Head of caudate nucleus (tissue), 42 donors: ENCODE data around the gene ZBTB34.
"Not testable (repeated sequence)": the region's sequence is repeated elsewhere in the genome, so short reads cannot be mapped to it uniquely, and the experiment has no call there.

Experiments
- DNase-seq, 42 donors: peaks; one replicate each; pipeline versions ENCODE4 v3.0.0 to v3.0.0-alpha.2; 2020 to 2021; ENCODE audit warnings: mixed read lengths in 7 of 42
- intact Hi-C: fragments of 100-400 bp; cut with DNase I; formaldehyde crosslinking; loops from one replicate; pipeline ENCODE4 v1.15.0; 2022

The ZBTB34 gene

DNA sequence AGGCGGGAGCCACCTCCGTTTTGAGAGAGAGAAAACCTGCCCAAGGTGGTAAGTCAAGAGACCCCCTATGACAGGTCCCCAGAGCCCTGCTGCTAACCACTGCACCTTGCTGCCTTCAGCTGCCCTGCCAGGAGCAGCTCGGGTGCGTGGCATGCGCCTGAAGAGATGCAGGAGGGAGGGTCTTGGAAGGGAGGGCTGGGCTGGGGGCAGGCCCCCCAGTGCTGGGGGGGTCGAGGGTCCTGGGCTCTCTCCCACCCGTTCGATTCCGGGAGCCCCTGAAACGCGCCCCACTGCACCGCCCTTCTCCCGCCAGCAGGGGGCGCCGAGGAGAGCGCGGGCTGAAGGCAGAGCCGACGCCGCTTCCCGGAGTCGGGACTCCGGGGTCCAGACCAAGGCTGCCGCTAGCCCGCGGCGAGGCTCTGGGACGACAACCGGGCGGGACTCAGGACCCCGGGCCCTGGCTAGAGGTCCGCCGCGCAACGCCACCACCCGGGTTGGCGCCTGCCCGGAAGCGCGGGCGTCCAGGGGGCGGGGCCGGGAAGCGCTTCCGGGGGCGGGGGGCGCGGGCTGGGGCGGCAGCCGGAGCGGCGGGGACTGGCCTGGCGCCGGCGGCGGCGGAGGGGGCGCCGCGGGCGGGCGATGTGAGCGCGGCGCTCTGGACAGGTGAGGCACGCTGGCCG, at the start of gene ZBTB34:
ZBTB34 (plus strand) TSS at position 563 of the 680 bp plus-strand sequence. CDS start 18,761 bp downstream, outside the sequence.
- intact Hi-C loops, result no loop called here
- peak in 39 of 42 donors; percentile 51 to 89 (median 76) for DNase-seq

GRCh38 chr9:126813072-126813471, 47.4 kb upstream of the ZBTB34 start:
- intact Hi-C loops, result no loop called here
- DNase-seq, result no peak

GRCh38 chr9:126814091-126814490, 46.3 kb upstream of the ZBTB34 start:
- DNase-seq, result no peak
- intact Hi-C loops, result no loop called here

GRCh38 chr9:126817615-126818014, 42.8 kb upstream of the ZBTB34 start:
- intact Hi-C loops, result not testable (repeated sequence)

GRCh38 chr9:126818482-126818881, 42.0 kb upstream of the ZBTB34 start:
- DNase-seq, result no peak
- intact Hi-C loops, result no loop called here

More at GRCh38 chr9:126817615-126818014, 42.8 kb upstream of the ZBTB34 start:
- DNase-seq, result not testable (repeated sequence)

DNA sequence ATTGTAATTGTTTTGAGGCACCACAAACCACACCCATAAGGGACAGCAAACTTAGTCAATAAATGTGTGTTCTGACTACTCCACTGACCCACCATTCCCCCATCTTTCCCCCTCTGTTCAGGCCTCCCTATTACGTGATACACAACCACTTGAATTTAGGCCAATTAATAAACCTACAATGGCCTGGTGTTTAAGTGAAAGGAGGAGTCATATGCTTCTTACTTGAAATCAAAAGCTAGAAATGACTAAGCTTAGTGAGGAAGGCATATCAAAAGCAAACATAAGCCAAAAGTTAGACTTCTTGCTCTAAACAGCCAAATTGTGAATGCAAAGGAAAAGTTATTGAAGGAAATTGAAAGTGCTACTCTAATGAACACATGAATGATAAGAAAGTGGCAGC, 41.0 kb upstream of the ZBTB34 start:
- intact Hi-C loops, result no loop called here
- DNase-seq, result no peak

GRCh38 chr9:126822278-126822677, 38.2 kb upstream of the ZBTB34 start:
- intact Hi-C loops, result no loop called here
- peak in 25 of 42 donors; percentile 34 to 81 (median 59) for DNase-seq

- intact Hi-C loops, result no loop called here
- no peak for DNase-seq
Measured at GRCh38 chr9:126822873-126823272, 37.6 kb upstream of the ZBTB34 start.

DNA sequence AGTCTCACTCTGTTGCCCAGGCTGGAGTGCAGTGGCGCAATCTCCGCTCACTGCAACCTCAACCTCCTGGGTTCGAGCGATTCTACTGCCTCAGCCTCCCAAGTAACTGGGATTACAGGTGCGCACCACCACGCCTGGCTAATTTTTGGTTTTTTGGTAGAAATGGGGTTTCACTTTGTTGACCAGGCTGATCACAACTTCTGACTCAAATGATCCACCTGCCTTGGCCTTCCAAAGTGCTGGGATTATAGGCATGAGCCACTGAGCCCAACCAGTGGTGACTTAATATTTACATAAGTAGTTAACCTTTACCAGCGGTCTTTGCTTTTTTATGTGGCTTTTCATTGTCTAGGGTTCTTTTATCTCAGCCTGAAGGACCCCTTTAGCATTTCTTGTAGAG, 36.4 kb upstream of the ZBTB34 start:
- intact Hi-C loops, DNase-seq: not testable (repeated sequence)

DNA sequence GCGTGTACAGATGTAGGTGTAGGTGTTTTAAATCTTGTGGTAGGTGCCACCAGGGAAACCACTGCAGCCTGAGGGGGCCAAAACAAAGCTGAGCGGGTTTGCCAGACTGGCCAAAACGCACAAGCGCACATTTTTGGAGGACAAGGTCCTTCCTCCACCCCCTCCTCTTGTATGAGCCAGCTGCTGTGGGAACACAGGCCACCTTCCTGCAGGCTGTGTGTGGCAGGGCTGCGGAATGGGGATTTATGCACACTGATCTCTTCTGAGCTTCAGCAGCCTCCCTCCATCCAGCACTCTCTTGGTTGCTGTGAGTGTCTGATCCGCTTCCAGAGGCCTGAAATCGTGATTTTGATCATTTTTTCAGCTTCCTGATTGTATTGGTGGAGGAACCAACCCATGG, 33.2 kb upstream of the ZBTB34 start:
- no peak for DNase-seq
- intact Hi-C loops, result no loop called here

DNA sequence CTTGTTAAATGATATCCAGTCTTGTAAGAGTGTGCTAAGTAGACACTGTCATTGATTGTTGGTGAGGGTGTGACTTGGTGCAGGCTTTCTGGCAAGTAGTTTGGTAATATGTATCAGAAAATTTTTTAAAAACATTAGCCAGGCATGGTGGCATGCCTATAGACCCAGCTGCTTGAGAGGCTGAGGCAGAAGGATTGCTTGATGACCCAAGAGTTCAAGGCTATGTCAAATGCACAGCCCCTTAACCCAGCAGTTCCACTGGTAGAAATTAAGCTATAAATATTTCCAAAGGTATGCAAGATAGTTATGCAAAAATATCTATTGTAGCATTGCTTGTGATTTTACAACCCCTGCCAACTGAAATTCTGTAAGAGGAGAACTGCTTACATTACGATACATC, 31.4 kb upstream of the ZBTB34 start:
- DNase-seq, result no peak
- intact Hi-C loops, result no loop called here

DNA sequence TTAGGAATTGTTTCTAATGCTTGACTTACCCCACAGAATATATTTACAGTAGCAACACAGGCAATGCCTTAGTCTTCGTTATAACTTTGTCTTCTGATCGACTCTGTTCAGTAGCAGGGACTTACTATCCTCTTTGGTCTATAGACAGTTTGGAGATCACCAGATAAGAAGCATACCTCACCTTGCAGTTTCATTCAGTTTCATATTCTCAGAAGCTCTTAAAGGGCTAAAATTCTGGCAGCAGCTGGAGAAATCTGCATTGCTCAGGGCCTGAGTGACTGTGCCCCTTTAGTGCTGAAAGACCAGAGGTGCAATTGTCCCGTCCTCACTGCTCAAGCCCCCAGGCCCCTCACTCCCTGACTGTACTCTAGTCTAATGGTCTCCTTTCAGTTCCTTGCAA, 29.6 kb upstream of the ZBTB34 start:
- no peak for DNase-seq
- intact Hi-C loops, result no loop called here

GRCh38 chr9:126832440-126832839, 28.0 kb upstream of the ZBTB34 start:
- intact Hi-C loops, result no loop called here
- peak in 1 of 42 donors; percentile 30 for DNase-seq

- DNase-seq, result peak in 1 of 42 donors; percentile 24
- intact Hi-C loops, result no loop called here
Measured at GRCh38 chr9:126833020-126833419, 27.4 kb upstream of the ZBTB34 start.

DNA sequence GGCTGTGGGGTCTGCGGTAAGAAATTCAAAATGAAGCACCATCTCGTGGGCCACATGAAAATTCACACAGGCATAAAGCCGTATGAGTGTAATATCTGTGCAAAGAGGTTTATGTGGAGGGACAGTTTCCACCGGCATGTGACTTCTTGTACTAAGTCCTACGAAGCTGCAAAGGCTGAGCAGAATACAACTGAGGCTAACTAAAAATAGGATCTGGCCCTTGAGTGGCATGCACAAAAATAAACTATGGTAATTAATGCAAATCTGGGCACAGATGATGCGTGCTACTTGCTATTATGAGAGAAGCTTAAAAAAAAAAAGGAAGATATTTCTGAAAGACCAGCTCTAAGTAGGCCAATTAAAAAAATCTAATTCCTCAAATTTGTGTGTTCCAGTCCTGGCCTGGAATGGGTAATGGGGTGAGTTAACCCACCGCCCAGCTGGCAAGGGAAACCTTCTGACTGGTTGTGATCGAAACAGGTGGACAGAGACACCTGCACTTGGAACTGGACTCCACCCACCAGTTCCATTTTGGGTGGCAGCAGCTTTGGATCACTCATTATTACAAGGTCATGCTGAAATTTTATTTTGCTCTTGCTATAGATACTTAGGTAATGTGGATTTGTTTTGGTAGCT, 26.6 kb upstream of the ZBTB34 start:
- intact Hi-C loops, result no loop called here
- DNase-seq, result peak in 6 of 42 donors; percentile 27 to 61 (median 46)

DNA sequence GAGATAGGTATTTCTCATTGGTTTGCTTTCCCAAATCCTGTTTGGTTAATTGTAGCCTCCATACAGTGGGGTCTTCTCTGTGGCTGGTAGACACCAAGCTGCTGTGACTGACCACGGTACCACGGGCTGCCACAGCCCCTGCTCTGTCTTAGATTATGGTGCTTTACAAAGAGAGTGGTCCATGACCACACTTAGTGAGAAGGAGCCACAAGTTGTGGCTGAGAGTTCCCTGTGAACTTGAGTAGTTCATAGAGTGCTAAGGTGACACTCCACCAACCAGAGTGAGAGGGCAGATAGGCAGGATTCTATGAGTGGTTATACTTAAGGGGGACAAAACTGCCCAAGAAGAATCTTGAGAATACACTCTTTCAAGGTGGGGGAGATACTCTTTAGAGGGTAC, 25.8 kb upstream of the ZBTB34 start:
- intact Hi-C loops, result no loop called here
- DNase-seq, result peak in 1 of 42 donors; percentile 23

GRCh38 chr9:126836216-126836615, 24.2 kb upstream of the ZBTB34 start:
- intact Hi-C loops, result no loop called here
- DNase-seq, result no peak

GRCh38 chr9:126838055-126838811, 22.2 kb upstream of the ZBTB34 start:
- peak in 1 of 42 donors; percentile 19 for DNase-seq
- intact Hi-C loops, result no loop called here

- intact Hi-C loops, result no loop called here
Measured at GRCh38 chr9:126838895-126839294, 21.5 kb upstream of the ZBTB34 start.

GRCh38 chr9:126839301-126839700, 21.1 kb upstream of the ZBTB34 start:
- DNase-seq, result peak in 1 of 42 donors; percentile 28
- intact Hi-C loops, result no loop called here

More at GRCh38 chr9:126838895-126839294, 21.5 kb upstream of the ZBTB34 start:
- peak in 1 of 42 donors; percentile 16 for DNase-seq
